NCI-H345 treated with DMSO at 0.1 percent for 48 hours (cell line): ENCODE results near the gene MED15.
"Not testable (repeated sequence)": the region's sequence is repeated elsewhere in the genome, so short reads cannot be mapped to it uniquely, and the experiment has no call there.

ENCODE experiments used
- DNase-seq: peaks from one replicate; lab custom pipeline; 2025; ENCODE audit not compliant: unreplicated experiment; lab: John Stamatoyannopoulos, UW

MED15 gene, protein sequence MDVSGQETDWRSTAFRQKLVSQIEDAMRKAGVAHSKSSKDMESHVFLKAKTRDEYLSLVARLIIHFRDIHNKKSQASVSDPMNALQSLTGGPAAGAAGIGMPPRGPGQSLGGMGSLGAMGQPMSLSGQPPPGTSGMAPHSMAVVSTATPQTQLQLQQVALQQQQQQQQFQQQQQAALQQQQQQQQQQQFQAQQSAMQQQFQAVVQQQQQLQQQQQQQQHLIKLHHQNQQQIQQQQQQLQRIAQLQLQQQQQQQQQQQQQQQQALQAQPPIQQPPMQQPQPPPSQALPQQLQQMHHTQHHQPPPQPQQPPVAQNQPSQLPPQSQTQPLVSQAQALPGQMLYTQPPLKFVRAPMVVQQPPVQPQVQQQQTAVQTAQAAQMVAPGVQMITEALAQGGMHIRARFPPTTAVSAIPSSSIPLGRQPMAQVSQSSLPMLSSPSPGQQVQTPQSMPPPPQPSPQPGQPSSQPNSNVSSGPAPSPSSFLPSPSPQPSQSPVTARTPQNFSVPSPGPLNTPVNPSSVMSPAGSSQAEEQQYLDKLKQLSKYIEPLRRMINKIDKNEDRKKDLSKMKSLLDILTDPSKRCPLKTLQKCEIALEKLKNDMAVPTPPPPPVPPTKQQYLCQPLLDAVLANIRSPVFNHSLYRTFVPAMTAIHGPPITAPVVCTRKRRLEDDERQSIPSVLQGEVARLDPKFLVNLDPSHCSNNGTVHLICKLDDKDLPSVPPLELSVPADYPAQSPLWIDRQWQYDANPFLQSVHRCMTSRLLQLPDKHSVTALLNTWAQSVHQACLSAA

DNA sequence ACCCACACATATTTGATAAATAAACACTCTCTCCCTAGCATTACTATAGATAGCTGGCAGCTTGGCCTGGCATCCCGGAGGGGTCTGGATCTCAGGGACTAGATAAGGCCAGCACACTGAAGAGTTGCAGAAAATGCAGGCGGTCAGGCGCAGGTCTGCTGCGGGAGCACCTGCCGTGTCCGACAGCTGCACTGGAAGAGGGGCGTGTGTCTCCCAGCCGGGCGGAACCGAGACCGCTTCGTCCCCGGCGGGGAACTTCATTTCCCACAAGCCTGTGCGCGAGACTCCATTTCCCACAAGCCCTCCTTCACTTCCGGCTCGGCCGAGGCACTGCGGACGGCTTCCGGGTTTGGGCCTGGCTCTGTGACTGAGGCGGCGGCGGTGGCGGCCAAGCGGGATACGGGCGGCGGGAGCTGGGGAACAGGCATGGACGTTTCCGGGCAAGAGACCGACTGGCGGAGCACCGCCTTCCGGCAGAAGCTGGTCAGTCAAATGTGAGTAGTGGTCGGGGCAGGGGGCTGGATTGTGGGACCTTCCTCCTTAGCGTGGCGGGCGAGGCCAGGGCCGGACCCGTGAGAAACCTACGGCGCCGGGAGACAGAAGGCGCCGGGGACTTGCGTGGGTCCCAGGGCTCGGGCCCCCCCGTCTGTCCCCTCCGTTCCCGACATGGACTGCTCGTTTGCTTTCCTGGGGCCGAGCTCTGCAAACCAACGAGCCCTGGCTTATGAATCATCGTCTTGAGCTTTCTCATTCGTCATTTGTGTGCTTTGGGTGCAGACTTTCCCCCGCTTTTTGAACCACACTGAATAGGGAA is at the start of gene MED15:
TSS of gene MED15 (plus strand) at position 358 of the 814 bp plus-strand sequence. CDS start at position 427, 69 bp downstream.
- DNase-seq: peak; percentile 57

DNA sequence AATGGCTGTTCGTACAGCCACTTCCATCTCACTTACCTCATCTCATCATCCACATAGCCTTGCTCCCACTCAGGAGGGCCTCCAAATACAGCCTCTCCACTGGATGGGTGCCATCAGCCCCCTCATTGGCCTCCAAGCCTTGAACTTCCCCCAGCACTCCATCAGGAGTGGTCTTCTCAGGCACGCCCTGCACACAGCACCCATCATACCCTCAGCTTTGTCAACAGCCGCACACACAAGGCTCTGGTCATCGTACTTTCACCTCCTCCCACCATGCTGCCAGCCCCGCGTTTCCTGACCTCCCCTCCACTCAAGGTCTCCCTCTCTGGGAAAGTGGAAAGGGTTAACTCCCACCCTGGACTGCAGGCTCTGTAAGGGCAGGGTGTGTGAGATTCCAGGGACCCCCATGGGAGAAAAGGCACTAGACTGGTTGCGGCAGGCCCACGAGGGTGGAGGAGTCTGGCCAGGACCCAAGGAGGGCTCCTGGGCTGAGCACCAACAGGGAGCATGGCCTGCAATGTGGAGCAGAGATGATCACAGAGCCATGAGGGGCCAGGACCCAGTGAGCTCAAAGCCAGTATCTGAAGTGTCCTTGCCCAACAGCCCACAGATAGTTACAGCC is 48.8 kb upstream of the MED15 start:
- no peak for DNase-seq

DNA sequence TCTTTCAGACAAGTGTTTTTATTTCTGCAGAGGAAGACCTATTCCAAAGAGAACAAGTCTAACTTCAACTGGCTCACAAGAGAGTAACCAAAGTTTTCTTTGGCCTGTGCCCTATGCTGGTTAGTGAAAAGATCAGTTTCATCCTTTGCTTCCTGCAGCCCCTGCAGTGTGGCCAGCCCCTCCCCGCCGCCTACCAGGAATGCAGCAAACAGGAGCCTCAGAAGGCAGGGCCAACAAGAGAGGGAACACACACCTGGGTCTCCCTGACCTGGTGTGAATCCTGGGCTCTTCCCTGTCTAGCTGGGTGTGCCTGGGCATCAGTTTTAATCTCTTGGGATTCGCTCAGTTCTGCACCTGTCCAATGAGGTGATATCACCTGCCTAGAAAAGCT is 48.3 kb upstream of the MED15 start:
- DNase-seq: no peak

DNA sequence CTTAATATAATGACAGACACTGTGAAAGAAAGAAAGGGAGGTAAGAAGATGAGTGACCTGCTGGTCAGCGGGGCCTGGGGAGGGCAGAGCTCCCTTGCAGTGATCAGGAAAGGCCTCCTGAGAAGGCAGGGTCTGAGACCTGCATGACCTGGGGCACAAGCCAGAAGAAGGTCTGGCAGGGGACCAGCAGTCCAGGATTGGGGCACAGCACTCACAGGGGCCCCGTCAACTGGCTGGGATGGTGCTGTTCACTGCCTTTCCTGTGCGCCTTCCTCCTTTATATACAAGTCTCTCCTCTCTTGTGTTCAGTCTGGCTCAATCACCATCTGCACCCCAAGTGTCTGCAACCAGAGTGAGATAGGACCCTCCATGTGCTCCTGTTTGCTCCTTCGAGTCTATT is 47.5 kb upstream of the MED15 start:
- DNase-seq: no peak

DNA sequence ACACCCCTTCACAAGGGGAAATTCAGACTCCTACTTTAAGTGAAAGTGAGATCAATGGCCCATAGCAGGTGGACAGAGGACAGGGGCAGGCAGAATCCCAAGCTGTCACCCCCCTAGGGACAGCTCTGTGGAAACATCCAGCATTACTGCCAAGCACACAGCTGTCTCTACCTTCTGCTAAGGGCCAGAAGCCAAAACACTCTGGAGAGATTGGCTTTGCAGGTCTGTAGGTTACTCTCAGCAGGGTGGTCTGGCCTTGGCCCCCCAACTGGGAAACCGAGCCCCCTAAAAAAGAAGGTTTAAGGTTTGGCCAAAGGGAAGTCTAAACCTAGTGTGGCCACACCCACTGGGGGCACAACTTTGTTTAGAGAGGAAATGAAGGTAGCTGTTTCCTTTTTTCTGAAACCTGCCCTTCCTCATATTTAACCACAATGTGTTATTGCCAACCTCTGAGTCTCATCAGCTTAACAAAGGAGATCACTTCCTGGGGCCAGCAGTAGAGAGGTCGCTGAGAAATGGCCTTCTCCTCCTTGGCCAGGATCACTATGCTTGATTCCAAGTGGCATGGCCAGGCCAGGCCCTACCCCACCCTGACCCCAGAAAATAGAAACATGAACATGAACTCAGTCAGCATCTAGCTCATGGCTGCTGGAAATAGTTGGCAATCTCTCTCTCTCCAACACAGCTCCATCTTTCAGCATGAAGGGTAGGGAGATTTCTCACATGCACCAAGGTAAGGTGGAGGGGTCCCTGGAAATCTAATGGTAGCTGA is 43.9 kb upstream of the MED15 start:
- DNase-seq: no peak

DNA sequence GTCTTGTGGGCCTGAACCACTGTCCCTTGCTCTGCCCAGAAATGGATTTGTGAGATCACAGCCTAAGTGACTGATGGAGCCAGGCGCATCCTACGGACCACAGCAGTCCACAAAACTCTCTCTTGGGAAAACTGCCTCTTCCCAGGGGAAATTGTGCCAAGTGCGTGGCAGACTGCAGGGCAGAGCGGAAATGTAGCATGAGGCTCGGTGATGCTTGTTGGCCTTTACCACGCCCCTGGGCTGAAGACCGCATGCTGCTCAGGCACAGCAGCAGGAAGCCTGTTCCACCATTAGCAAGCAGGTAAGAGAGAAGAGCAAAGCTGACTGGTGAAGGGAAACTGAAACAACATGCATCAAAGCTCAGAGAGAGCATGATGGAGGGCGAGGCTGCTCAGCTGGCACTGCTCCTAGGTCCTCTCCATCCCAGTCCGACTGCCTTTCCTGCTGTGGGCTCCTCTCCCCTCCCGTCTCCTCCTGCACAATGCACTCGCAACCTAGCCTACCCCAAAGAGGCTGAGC is 43.3 kb upstream of the MED15 start:
- no peak for DNase-seq

DNA sequence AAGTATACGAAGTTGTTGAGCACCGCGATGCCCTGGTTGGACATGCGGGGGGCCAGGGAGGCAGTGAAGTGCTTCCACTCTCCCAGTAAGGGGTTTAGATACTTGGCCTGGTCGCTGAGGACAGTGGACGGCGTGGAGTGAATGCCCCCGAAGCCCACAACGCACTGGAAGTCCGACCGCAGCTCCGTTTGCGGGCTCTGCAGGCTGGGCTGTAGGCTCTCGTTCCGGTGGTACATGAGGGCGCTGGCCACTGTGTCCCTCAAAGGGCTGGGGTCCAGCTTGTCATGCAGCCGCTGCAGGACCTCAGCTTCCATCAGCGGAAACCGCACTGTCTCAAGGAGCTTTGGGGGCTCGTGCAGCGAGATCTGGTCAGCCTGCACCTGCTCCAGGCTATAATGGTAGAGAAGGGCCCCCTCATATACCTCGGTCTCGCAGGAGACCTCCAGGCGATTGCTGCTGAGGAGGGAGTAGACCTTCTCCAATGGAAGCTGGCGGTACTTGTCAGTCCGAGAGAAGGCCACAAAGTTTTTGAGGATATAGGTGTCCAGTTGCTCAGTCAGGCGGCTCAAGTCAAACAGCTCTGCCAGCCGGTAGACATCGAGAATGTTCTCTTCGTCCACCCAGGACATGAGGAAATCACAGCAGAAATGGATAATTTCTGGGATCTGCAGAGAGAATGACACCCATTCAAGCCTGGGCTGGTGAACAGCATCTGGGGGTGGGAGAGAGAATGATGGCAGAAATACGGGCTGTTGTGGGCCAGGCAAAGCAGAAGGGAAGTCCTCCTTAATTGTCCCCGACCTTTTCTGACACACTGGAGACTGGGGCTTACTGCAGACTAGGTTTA is 42.3 kb upstream of the MED15 start:
- DNase-seq: no peak

DNA sequence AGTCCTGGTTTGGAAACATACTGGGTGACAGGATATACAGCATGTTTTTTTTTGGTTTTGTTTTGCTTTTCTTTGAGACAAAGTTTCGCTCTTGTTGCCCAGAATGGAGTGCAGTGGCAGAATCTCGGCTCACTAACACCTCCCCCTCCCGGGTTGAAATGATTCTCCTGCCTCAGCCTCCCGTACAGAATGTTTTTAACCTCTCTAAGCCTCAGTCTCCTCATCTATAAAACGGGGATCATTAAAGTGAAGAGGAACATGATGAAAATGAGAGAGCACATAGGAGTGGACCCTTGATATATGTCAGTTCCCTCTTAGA is 41.7 kb upstream of the MED15 start:
- no peak for DNase-seq

DNA sequence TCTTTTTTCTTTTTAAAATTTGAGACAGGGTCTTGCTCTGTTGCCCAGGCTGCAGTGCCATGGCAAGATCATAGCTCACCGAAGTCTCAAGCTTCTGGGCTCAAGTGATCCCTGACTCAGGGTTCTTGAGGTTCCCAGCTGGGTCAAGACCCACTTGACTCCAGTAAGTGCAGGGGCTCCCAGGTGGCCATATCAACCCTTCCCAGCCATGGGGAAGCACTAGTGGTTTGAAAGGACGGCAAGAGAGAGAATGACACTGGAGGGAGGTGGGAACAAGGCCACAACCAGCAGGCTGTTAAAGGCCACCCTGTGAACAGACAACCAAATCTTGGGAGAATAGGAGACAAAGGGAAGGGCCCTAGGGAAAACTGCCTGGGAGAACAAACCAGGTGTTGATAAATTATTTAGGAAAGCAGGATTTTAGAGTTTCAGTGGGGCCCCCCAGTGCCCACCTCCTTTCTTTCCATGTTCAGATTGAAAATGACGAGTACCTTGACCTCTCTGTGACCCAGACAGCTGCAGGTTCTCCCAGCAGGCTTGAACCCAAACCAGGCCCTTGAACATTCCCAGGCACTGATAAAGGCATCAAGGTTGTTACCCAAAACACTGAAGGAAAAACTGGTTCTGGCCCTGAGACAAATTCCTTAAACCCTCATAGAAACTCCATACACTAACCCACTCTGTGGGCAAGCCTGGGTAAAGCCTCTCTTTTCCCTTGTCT is 40.6 kb upstream of the MED15 start:
- DNase-seq: no peak

DNA sequence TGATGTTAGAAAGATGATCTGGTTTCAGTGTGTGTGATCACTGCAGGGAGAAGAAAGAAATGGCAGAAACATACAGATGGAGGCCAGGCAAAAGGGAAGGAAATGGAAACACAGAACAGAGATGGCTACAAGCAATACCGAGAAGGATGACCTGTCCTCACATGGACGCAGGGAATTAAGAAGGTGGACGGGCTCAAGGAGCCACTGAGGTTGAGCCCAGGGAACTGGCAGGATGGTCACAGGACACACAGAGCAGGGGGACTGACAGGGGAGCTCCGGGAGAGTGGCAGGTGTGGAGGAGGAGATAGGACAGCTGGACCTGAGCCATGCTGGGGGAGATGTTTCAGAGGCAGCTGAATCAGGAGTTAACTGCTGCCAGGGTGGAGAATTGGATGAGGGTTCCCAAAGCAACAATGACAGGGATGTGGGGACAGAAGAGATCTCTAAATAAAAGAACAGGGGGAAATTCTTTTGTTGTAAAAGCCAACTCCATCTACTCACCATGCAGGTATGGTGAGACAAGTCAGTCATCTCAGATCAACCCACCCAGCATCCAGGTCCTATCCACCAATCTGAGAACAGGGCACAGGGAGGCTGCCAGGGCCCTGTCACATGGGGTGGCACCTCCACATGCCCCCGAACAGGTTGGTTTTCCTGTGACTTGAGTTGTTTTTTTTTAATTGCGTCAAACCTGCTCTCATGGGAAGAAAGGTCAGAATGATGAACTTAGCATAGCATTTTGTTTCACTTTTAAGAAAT is 38.1 kb upstream of the MED15 start:
- no peak for DNase-seq

DNA sequence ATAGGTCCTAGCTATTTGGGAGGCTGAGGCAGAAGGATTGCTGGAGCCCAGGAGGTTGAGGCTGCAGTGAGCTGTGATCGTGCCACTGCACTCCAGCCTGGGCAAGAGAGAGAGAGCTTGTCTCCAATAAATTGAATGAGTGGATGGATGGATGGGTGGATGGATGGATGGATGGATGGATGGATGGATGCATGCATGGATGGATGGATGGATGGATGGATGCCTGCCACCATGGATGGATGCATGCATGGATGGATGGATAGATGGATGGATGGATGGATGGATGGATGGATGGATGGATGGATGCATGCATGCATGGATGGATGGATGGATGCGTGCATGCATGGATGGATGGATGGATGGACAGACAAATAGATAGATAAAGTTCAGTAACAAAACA is 36.9 kb upstream of the MED15 start:
- DNase-seq: not testable (repeated sequence)

DNA sequence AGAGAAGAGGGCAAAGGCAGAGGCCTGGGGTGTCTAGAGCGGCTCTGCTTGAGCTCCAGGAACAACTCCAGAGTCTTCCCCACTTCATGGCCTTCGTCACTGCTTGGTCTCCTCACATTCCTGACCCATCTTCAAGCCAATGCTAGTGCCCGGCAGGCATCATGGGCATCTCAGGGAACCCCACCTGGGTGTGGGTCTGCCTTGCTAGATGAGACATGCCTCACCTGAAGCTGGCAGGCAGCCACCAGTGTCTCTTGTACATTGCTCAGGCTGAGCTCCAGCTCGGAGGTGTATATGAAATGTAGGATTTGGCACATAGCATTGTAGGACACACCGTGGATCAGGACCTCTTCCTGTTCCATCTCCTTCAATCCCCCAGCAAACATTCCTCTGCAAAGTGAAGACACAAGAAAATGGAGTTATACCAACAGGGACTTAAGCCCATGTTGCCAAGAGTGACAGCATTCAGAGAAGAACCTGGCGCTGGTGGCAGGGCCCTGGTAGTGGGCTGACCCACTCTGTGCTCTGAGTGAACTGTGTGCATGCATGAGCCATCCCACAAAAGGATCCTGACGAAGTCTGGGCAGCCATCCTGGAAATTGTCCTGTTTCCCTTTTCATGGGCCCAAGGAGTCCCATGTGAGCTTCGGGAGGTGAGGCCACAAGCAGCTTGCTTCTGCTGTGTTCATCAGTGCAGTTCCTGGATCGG is 36.1 kb upstream of the MED15 start:
- no peak for DNase-seq

DNA sequence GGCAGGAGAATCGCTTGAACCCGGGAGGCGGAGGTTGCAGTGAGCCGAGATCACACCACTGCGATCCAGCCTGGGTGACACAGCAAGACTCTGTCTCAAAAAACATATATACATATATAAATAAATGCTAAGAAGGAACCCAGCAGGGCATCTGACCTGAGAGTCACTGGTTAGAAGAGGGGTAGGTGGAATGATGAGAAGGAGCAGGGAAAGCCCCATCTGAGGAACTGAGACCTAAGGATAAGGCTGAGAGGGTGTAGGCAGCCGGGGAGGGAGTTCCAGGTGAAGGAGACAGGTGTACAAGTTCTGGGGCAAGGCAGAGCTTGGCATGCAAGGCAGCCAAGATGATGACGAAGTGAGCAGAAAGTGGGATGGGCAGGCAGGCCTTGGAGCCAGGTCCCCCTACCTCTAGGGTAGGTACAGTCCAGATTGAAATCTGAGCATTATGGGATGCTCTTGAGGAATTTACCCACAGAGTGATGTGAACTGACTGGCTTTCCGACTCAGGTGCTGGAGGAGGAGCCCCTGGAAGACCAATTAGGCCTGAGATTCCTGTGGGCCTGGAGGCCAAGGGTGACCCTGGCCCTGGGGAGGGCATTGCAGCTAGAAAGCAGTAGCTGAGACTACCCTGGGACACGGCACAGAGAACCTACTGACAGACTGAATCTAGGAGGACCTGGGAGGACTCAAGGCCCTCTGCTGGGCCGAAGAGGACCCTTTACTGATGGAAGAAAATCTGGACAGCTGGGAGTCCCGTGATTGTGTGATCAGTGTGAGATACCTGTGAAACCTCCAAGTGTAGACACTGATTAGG is 34.6 kb upstream of the MED15 start:
- no peak for DNase-seq

DNA sequence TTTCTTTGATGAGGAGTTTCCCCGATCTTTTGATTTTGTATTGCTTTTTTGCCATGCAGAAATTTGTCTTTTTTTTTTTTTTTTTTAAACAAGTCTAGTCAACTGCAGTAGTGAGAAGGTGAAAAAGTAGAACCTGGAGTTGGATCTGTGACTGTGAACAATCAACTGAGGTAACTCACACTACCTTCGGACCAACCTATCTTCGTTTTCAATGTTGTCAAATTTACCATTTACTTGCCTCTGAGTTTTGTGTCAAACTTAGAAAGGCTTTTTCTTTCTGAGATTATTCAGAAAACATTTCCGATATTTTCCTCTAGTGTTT is 32.3 kb upstream of the MED15 start:
- no peak for DNase-seq

DNA sequence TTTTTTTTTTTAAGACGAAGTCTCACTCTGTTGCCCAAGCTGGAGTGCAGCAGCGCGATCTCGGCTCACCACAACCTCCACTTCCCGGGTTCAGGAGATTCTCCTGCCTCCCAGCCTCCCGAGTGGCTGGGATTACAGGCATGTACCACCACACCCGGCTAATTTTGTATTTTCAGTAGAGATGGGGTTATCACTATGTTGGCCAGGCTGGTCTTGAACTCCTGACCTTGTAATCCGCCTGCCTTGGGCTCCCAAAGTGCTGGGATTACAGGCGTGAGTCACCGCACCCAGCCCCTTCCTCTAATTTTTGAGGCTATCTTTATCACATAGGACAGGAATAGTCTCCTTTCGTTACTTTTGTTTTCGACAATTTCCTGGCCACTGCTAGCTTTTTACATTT is 31.8 kb upstream of the MED15 start:
- DNase-seq: not testable (repeated sequence)

DNA sequence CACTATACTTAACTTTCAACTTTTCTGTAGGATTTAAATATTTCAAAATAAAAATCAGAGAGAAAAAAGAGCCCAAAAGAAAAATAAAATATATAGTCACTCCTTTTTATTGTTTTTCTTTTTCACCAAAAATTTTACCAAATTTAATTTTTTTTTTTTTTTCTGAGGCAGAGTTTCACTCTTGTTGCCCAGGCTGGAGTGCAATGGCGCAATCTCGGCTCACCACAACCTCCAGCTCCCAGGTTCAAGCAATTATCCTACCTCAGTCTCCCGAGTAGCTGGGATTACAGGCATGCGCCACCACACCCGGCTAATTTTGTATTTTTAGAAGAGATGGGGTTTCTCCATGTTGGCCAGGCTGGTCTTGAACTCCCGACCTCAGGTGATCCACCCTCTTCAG is 29.4 kb upstream of the MED15 start:
- DNase-seq: not testable (repeated sequence)
